HCT116 (cell line): ENCODE data around the gene IPO8. TPM values are rescaled to one million over a fixed set of nuclear protein-coding genes. Genes with fewer than 3 reads are reported as not detected.

Experiments used
- ATAC-seq: fragments of 200-7000 bp; cut with Tn5 transposase; 2 replicates; pipeline ENCODE4 v1.9.1; 2020; ENCODE audit warnings: mild to moderate bottlenecking, moderate library complexity
- BruUV-seq: library from RNA; stranded (reverse); fragments of 400-500 nt; replicated peaks from 2 replicates; lab custom pipeline; 2021; lab: Mats Ljungman, UMichigan
- CTCF ChIA-PET: fragments of 300-600 bp; sonication (Branson Sonifier 250); formaldehyde crosslinking; loops from one replicate; lab custom pipeline; 2021; ENCODE audit warnings: antibody characterized with exemption; lab: Charles Lee
- POLR2A ChIA-PET: fragments of 300-600, 350-600 bp; sonication (Branson Sonifier 250); formaldehyde crosslinking; loops from one replicate; lab custom pipeline; 2021; ENCODE audit warnings: antibody characterized with exemption; lab: Charles Lee
- RAD21 ChIA-PET, 2 experiments: fragments of 300-600 bp; sonication (Branson Sonifier 250); formaldehyde crosslinking; loops; one replicate each; lab custom pipeline; 2023; ENCODE audit warnings: low total read pairs in 2 of 2; ENCODE audit not compliant: uncharacterized antibody in 2 of 2, unreplicated experiment in 2 of 2, low non-redundant PET in 1 of 2; lab: Charles Lee
- DNase-seq: peaks from one replicate; pipeline ENCODE4 v3.0.0-alpha.2; 2010; ENCODE audit warnings: low read depth, low spot score
- H2AFZ ChIP-seq: fragments of 200-600 bp; shearing (Covaris generic), sonication (generic); 2 replicates; pipeline ENCODE4 v1.6.1; 2017; ENCODE audit warnings: low read depth, mixed run types, mixed read lengths, antibody characterized with exemption, low read length; ENCODE audit not compliant: poor library complexity, severe bottlenecking
- H3K27ac ChIP-seq: 2 replicates; pipeline ENCODE4 v1.5.1; 2012; ENCODE audit warnings: low read depth, low read length
- H3K27me3 ChIP-seq: fragments of 200-600 bp; sonication (generic); 2 replicates; pipeline ENCODE4 v1.6.1; 2016; ENCODE audit warnings: mixed run types, low read length, mixed read lengths; ENCODE audit not compliant: insufficient read depth
- H3K36me3 ChIP-seq, 2 experiments: fragments of 200-500 bp in 1 of 2; fragments of 200-600 bp in 1 of 2; sonication (Bioruptor generic) in 1 of 2; sonication (generic) in 1 of 2; 2 replicates each; pipeline versions ENCODE4 v1.5.1 to v1.6.1; 2014 to 2016; ENCODE audit warnings: low read length in 2 of 2, inconsistent platforms in 1 of 2, mixed read lengths in 1 of 2, mixed run types in 1 of 2; ENCODE audit not compliant: insufficient read depth in 2 of 2, control insufficient read depth in 1 of 2
- H3K4me1 ChIP-seq, 2 experiments: fragments of 200-600 bp in 1 of 2; sonication (generic) in 1 of 2; 2 replicates each; pipeline versions ENCODE4 v1.5.1 to v1.6.1; 2012 to 2017; ENCODE audit warnings: low read length in 2 of 2, inconsistent platforms in 1 of 2, mild to moderate bottlenecking in 1 of 2, mixed read lengths in 1 of 2, mixed run types in 1 of 2, moderate library complexity in 1 of 2; ENCODE audit not compliant: insufficient read depth in 2 of 2, control insufficient read depth in 1 of 2
- H3K4me2 ChIP-seq: fragments of 200-600 bp; sonication (generic); 2 replicates; pipeline ENCODE4 v1.6.1; 2017; ENCODE audit warnings: mixed run types, low read length, mixed read lengths
- H3K4me3 ChIP-seq, 2 experiments: fragments of 200-600 bp in 1 of 2; sonication (generic) in 1 of 2; replicated peaks in 1 of 2; 2 replicates each; pipeline ENCODE4 v1.5.1; 2011 to 2016; ENCODE audit warnings: low read length in 2 of 2, control low read depth in 1 of 2, low read depth in 1 of 2, mild to moderate bottlenecking in 1 of 2, mixed read lengths in 1 of 2, mixed run types in 1 of 2
- H3K79me2 ChIP-seq: fragments of 200-600 bp; sonication (generic); 2 replicates; pipeline ENCODE4 v1.6.1; 2017; ENCODE audit warnings: mild to moderate bottlenecking, mixed run types, low read length, moderate library complexity, mixed read lengths; ENCODE audit not compliant: insufficient read depth
- H3K9ac ChIP-seq: fragments of 200-600 bp; sonication (generic); 2 replicates; pipeline ENCODE4 v1.6.1; 2016; ENCODE audit warnings: low read length, mixed read lengths
- H3K9me2 ChIP-seq: fragments of 200-600 bp; sonication (generic), shearing (Covaris generic); 2 replicates; pipeline ENCODE4 v1.6.1; 2017; ENCODE audit warnings: mixed run types, mild to moderate bottlenecking, moderate library complexity; ENCODE audit not compliant: insufficient read depth
- H3K9me3 ChIP-seq, 2 experiments: fragments of 200-500 bp in 1 of 2; fragments of 200-600 bp in 1 of 2; sonication (Bioruptor generic) in 1 of 2; sonication (generic) in 1 of 2; 2 replicates each; pipeline ENCODE4 v1.6.1; 2014 to 2017; ENCODE audit warnings: low read length in 2 of 2, mixed read lengths in 2 of 2, inconsistent platforms in 1 of 2, low read depth in 1 of 2, mild to moderate bottlenecking in 1 of 2, mixed run types in 1 of 2, moderate library complexity in 1 of 2; ENCODE audit not compliant: control insufficient read depth in 1 of 2, insufficient read depth in 1 of 2
- H4K20me1 ChIP-seq: fragments of 200-600 bp; sonication (generic), shearing (Covaris generic); 2 replicates; pipeline ENCODE4 v1.6.1; 2017; ENCODE audit warnings: mixed run types, mild to moderate bottlenecking, moderate library complexity; ENCODE audit not compliant: insufficient read depth
- ATF3 ChIP-seq: IDR thresholded peaks from 2 replicates; pipeline ENCODE4 v1.6.1; 2012
- CTCF ChIP-seq, 3 experiments: fragments of 200-600 bp in 1 of 3; sonication (generic) in 1 of 3; IDR thresholded peaks in 2 of 3; conservative IDR thresholded peaks in 1 of 3; 2 replicates each; pipeline ENCODE4 v1.5.1; 2012 to 2017; ENCODE audit warnings: low read depth in 2 of 3, low read length in 2 of 3, antibody characterized with exemption in 1 of 3, borderline replicate concordance in 1 of 3, control low read depth in 1 of 3, mild to moderate bottlenecking in 1 of 3, mixed read lengths in 1 of 3, mixed run types in 1 of 3, moderate library complexity in 1 of 3; ENCODE audit not compliant: insufficient read depth in 1 of 3
- EGR1 ChIP-seq: IDR thresholded peaks from 2 replicates; pipeline ENCODE4 v1.6.1; 2012; ENCODE audit warnings: low read depth
- ELF1 ChIP-seq: IDR thresholded peaks from 2 replicates; pipeline ENCODE4 v1.6.1; 2012; ENCODE audit warnings: low read depth, borderline replicate concordance
- EZH2 ChIP-seq: fragments of 200-600 bp; sonication (generic); IDR thresholded peaks from 2 replicates; pipeline ENCODE4 v1.6.1; 2017; ENCODE audit warnings: antibody characterized with exemption, mixed run types
- JUND ChIP-seq: IDR thresholded peaks from 2 replicates; pipeline ENCODE4 v1.6.1; 2012
- MAX ChIP-seq: IDR thresholded peaks from 2 replicates; pipeline ENCODE4 v1.6.1; 2012
- POLR2AphosphoS5 ChIP-seq: IDR thresholded peaks from 2 replicates; pipeline ENCODE4 v1.6.1; 2011; ENCODE audit warnings: mild to moderate bottlenecking, low read depth, low read length, moderate library complexity
- SIN3A ChIP-seq: IDR thresholded peaks from 2 replicates; pipeline ENCODE4 v1.6.1; 2012; ENCODE audit warnings: low read depth
- SP1 ChIP-seq: IDR thresholded peaks from 2 replicates; pipeline ENCODE4 v1.6.1; 2012; ENCODE audit warnings: low read depth
- SRF ChIP-seq: IDR thresholded peaks from 2 replicates; pipeline ENCODE4 v1.6.1; 2012; ENCODE audit warnings: low read depth
- YY1 ChIP-seq: IDR thresholded peaks from 2 replicates; pipeline ENCODE4 v1.6.1; 2011; ENCODE audit warnings: low read length, low read depth, moderate library complexity, mild to moderate bottlenecking; ENCODE audit not compliant: insufficient replicate concordance; ENCODE audit errors: extremely low read depth
- ZFX ChIP-seq: fragments of 450-650 bp; IDR thresholded peaks from 2 replicates; pipeline ENCODE4 v1.6.1; 2017
- intact Hi-C: fragments of 100-400 bp; cut with micrococcal nuclease; formaldehyde crosslinking; loops from 2 replicates; pipeline ENCODE4 v1.10.0; 2022
- total RNA-seq: library from RNA; stranded (reverse); gene quantifications from one replicate; pipeline ENCODE4 v1.2.1, GENCODE V29; 2021; ENCODE audit not compliant: unreplicated experiment

Gene IPO8
- total RNA-seq, 1 experiment from 2014 or later, result 41.4 TPM

- ATAC-seq, result no peak
- DNase-seq, result no peak
- Histone ChIP-seq H3K9me3 (no peaks in the 10 kb centered on the region), H3K4me3 (no peak overlapping the region), H3K79me2 (no peaks in the 10 kb centered on the region), H4K20me1 (no peaks in the 10 kb centered on the region), H3K9ac (no peak overlapping the region), H3K27ac (no peak overlapping the region), H2AFZ (no peak overlapping the region), H3K4me2 (no peak overlapping the region), H3K9me2 (no peaks in the 10 kb centered on the region), H3K27me3 (no peaks in the 10 kb centered on the region)
- intact Hi-C loops, result no loop called here
- CTCF ChIA-PET, result no interaction called here
- POLR2A ChIA-PET, result interaction anchor here (0.7 to 1.5 kb wide), 2 partner anchors 12 to 17 kb away, joined by 4 to 5 read pairs; partner anchors contain the start of gene IPO8
- TF ChIP-seq SRF (no peak), YY1 (no peak), SIN3A (no peak), EZH2 (no peak), CTCF (IDR thresholded peaks at IDR 0.05 in 2 of 3, conservative IDR thresholded peaks at IDR 0.05 in 1 of 3; ENCODE audit: borderline replicate concordance in 1 of 3, insufficient read depth in 1 of 3, low read depth in 2 of 3, low read length in 2 of 3) (no peak), EGR1 (no peak), POLR2AphosphoS5 (no peak), JUND (no peak), MAX (no peak), ELF1 (no peak), ZFX (no peak), SP1 (no peak), ATF3 (no peak)
- TF ChIP-seq, all 23 proteins: peak for 0
- Histone ChIP-seq H3K36me3 (peaks cover 9 to 12% of the 10 kb centered on the region in 2 experiments; a peak in 3 of 4 replicates), H3K4me1 (no peaks in the 10 kb centered on the region)
- no TSS peak for BruUV-seq
- RAD21 ChIA-PET, result no interaction called here
Measured at GRCh38 chr12:30707613-30708342, 12.1 kb upstream of the IPO8 start.
